OCI-LY3 (cell line): ENCODE measurements around the gene ATP9A.

Experiments
- EZH2phosphoT487 ChIP-seq: fragments of 200-600 bp; shearing (Covaris generic); IDR thresholded peaks from 2 replicates; pipeline ENCODE4 v1.6.1; 2018; ENCODE audit warnings: antibody characterized with exemption, mixed run types, low read depth
- TF ChIP-seq, protein P1 (sequence below): fragments of 200-600, 300-600 bp; sonication (generic); IDR thresholded peaks from 2 replicates; pipeline ENCODE4 v1.5.1; 2014; ENCODE audit warnings: antibody characterized with exemption, low read length, low read depth

DNA sequence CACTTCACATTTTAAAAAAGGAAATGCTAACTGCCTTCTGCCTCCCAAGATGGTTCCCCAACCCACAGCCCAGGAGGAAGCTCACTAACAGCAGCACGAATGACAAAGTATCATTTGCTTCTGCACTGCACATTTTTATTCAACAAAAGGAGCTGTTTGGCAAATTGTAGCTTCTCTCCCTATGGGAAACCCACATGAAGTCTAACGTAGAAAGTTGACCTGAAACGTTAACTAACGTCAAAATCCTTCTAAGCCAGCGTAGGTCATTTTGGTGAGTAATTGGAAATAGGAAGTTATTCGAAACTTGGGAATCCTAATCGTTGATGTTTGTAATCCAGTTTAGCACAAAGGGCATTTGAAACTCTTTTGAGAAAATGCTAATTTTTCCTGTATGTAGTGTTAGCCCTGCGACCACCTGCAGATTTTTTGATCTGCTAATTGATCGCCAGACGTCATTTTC is 31.2 kb upstream of the ATP9A start:
- TF ChIP-seq, protein P1, sequence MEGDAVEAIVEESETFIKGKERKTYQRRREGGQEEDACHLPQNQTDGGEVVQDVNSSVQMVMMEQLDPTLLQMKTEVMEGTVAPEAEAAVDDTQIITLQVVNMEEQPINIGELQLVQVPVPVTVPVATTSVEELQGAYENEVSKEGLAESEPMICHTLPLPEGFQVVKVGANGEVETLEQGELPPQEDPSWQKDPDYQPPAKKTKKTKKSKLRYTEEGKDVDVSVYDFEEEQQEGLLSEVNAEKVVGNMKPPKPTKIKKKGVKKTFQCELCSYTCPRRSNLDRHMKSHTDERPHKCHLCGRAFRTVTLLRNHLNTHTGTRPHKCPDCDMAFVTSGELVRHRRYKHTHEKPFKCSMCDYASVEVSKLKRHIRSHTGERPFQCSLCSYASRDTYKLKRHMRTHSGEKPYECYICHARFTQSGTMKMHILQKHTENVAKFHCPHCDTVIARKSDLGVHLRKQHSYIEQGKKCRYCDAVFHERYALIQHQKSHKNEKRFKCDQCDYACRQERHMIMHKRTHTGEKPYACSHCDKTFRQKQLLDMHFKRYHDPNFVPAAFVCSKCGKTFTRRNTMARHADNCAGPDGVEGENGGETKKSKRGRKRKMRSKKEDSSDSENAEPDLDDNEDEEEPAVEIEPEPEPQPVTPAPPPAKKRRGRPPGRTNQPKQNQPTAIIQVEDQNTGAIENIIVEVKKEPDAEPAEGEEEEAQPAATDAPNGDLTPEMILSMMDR = no peak
- no peak for TF ChIP-seq EZH2phosphoT487
